Measurements from ENCODE around the gene THSD4.

DNA sequence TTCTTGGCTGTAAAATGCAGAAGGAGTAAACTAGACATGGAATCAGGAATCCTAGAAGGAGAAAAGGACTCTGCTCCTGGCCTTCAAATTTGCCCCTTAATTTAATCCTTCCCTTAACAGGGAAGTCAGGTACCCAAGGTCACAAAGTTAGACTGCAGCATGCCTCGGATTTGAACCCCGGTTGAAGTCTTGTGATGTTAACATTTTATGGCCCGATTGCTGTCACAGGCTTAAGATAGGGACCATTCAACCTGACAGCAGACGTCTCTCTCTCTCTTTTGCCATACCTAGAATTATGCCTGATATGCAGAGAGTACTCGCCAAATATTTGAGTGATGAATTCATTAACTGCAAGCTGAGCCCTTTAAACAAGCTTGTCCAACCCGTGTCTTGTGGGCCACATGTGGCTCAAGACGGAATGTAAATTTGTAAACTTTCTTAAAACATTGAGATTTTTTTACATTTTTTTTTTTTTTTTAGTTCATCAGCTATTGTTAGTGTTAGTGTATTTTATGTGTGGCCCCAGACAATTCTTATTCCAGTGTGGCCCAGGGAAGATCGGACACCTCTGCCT lies 217.2 kb downstream of the THSD4 start:
- TF ChIP-seq, protein P1, sequence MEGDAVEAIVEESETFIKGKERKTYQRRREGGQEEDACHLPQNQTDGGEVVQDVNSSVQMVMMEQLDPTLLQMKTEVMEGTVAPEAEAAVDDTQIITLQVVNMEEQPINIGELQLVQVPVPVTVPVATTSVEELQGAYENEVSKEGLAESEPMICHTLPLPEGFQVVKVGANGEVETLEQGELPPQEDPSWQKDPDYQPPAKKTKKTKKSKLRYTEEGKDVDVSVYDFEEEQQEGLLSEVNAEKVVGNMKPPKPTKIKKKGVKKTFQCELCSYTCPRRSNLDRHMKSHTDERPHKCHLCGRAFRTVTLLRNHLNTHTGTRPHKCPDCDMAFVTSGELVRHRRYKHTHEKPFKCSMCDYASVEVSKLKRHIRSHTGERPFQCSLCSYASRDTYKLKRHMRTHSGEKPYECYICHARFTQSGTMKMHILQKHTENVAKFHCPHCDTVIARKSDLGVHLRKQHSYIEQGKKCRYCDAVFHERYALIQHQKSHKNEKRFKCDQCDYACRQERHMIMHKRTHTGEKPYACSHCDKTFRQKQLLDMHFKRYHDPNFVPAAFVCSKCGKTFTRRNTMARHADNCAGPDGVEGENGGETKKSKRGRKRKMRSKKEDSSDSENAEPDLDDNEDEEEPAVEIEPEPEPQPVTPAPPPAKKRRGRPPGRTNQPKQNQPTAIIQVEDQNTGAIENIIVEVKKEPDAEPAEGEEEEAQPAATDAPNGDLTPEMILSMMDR (conservative IDR thresholded peaks at IDR 0.05; ENCODE audit: low read depth, low read length) = no peak
- no peak for TF ChIP-seq EZH2phosphoT487 (IDR thresholded peaks at IDR 0.05; ENCODE audit: borderline replicate concordance, low read length)
